SW480 (cell line): ENCODE measurements around the gene RAD18.

Source experiments
- DNase-seq: peaks from one replicate; pipeline ENCODE4 v3.0.0-alpha.2; 2016; ENCODE audit warnings: low spot score

The RAD18 gene

GRCh38 chr3:8864402-8865350 lies 98.6 kb downstream of the RAD18 start:
- DNase-seq: no peak

GRCh38 chr3:8863891-8864290 lies 99.4 kb downstream of the RAD18 start:
- DNase-seq: no peak

GRCh38 chr3:8857720-8858367 lies 105.4 kb downstream of the RAD18 start:
- no peak for DNase-seq

GRCh38 chr3:8856721-8857120 lies 106.6 kb downstream of the RAD18 start:
- no peak for DNase-seq

GRCh38 chr3:8856071-8856470 lies 107.2 kb downstream of the RAD18 start:
- DNase-seq: no peak

- no peak for DNase-seq
Measured at GRCh38 chr3:8854656-8855055, 108.6 kb downstream of the RAD18 start.

GRCh38 chr3:8853081-8853480 lies 110.2 kb downstream of the RAD18 start:
- no peak for DNase-seq

GRCh38 chr3:8852511-8852910 lies 110.8 kb downstream of the RAD18 start:
- DNase-seq: no peak

- DNase-seq: no peak
Measured at GRCh38 chr3:8851703-8852102, 111.6 kb downstream of the RAD18 start.

- no peak for DNase-seq
Measured at GRCh38 chr3:8848696-8849131, 114.6 kb downstream of the RAD18 start.

- DNase-seq: no peak
Measured at GRCh38 chr3:8847317-8847716, 116.0 kb downstream of the RAD18 start.

- no peak for DNase-seq
Measured at GRCh38 chr3:8846176-8846575, 117.1 kb downstream of the RAD18 start.

GRCh38 chr3:8845641-8846040 lies 117.6 kb downstream of the RAD18 start:
- peak; percentile 1 for DNase-seq

- DNase-seq: no peak
Measured at GRCh38 chr3:8843347-8843746, 119.9 kb downstream of the RAD18 start.

GRCh38 chr3:8842293-8842692 lies 121.0 kb downstream of the RAD18 start:
- no peak for DNase-seq

GRCh38 chr3:8841472-8841871 lies 121.8 kb downstream of the RAD18 start:
- no peak for DNase-seq

- DNase-seq: no peak
Measured at GRCh38 chr3:8840556-8840955, 122.7 kb downstream of the RAD18 start.

- no peak for DNase-seq
Measured at GRCh38 chr3:8839607-8840325, 123.5 kb downstream of the RAD18 start.

GRCh38 chr3:8838765-8839423 lies 124.4 kb downstream of the RAD18 start:
- DNase-seq: no peak

- no peak for DNase-seq
Measured at GRCh38 chr3:8838234-8838633, 125.0 kb downstream of the RAD18 start.

GRCh38 chr3:8837162-8837561 lies 126.1 kb downstream of the RAD18 start:
- peak; percentile 2 for DNase-seq

GRCh38 chr3:8836096-8836495 lies 127.2 kb downstream of the RAD18 start:
- no peak for DNase-seq
